ENCODE measurements around the gene MYH15.

- TF ChIP-seq CTCF (IDR thresholded peaks at IDR 0.05) (no peak), POLR2AphosphoS5 (IDR thresholded peaks at IDR 0.05; ENCODE audit: insufficient read depth in 1 of 2, low read depth in 1 of 2) (no peak), POLR2A (IDR thresholded peaks at IDR 0.05) (no peak)
Measured at GRCh38 chr3:108376026-108376425, 134.4 kb downstream of the MYH15 start.

Data from vagina (tissue), 2 donors.